ENCODE measurements around the gene TSEN34.

The TSEN34 gene
- 11.6 to 27.3 reads per million in 2 donors for total RNA-seq

DNA sequence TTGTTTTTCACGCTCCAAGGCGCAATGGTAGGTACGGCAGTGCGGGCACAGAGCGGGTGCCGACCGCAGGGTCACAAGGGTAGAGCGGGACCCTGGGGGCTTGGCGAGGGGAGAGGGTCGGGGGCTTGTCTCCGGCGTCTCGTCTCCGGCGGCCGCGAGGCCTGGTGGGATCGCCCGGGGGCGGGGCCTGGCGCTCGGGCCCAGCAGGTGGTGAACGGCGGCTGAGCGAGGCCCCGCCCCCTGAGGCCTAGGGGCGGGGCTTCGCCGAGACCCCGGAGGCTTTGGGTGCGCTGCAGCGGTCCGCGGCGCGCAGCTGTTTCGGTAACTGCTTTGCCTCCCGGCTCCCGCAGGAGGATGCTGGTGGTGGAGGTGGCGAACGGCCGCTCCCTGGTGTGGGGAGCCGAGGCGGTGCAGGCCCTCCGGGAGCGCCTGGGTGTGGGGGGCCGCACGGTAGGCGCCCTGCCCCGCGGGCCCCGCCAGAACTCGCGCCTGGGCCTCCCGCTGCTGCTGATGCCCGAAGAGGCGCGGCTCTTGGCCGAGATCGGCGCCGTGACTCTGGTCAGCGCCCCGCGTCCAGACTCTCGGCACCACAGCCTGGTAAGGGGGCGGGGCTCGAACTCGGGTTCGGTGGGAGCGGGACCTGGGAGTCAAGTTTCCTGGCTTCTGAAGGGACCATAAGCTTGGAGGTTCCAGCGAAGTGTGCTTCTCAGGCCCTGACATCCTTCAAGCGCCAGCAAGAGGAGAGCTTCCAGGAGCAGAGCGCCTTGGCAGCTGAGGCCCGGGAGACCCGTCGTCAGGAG is at the start of gene TSEN34:
TSS of gene TSEN34 (plus strand) at position 298 of the 800 bp plus-strand sequence. CDS start at position 355, 57 bp downstream.
- peak; percentile 82 for DNase-seq

DNA sequence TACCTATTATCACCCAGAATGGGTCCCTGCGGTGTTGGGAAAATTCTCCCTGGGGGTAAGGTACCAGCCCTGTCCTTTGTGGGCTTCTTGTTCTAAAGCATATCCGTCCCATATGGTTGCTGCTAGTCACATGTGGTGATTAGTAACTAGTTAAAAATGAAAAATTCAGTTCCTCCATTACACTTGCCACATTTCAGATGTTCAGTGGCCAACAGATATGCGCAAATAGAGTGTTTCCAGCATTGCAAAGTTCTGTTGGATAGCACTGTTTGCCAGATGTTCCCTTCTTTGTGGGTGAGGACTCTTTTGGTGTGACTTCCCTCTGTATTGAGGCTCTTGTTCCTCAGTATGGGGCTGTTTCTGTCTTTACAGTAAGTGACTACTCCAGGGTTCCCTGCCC is 49.8 kb upstream of the TSEN34 start:
- no peak for DNase-seq

DNA sequence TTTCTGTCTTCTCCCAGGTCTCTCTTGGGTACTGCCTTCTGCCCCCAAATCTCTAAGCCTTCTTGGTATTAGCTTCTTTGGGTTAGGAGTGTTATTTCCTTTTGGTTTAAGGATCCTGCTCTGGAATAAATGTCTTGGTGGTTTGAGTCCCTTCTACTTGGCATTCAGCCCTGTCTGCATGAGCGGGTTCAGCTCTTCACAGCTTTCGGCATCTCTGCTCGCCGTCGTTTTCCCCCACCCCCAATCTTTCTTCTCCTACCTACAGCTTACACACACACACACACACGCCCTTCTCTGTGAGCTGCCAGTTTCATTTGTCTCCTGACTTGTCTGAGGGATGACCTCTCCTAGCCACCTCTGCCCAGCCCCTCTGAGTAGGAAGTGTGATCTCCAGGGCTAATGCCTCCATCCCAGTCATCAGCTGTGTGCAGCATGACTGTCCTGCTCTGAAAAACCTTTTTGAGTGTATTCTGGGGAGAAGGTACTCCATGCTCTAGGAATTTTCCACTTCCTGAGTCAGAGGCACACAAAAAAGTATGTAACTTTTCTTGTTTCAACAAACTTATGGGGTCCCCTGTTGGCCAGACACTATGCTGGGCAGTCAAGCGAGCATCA is 48.8 kb upstream of the TSEN34 start:
- no peak for DNase-seq

DNA sequence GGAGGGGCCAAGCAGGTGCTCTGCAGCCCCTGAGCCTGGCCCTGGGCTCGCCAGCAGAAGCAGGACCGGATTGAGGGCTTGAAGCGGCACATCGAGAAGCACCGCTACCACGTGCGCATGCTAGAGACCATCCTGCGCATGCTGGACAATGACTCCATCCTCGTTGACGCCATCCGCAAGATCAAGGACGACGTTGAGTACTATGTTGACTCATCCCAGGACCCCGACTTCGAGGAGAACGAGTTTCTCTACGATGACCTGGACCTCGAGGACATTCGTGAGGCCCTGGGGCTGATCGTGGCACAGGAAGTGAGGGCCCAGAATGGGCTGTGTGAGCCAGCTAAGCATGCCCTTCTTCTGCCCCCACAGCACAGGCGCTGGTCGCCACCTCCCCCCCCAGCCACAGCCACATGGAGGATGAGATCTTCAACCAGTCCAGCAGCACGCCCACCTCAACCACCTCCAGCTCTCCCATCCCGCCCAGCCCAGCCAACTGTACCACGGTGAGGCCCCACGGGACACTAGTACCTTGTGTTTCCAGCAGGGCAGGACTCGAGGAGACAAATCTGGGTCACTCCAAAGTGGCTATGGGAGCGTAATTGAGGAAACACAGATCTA is 45.5 kb upstream of the TSEN34 start:
- no peak for DNase-seq

DNA sequence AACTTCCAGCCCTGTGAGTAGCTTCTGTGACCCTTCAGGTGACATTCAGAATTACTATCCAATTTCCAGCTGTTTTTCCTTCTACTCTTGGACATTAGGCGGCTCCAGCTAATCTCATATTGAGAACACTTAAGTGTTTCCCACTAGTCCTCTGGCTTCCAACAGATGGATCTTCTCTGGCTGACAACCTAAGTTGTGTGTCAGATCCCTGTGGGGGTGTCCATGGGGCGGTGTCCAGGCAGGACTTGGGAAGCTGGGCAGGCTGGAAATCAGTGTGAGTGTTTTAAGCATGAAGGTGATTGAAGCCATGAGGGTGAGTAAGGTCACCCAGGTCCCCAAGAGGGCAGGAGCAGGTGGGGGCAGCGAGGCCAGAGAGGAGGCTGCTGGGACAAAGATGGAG is 43.4 kb upstream of the TSEN34 start:
- DNase-seq = no peak

DNA sequence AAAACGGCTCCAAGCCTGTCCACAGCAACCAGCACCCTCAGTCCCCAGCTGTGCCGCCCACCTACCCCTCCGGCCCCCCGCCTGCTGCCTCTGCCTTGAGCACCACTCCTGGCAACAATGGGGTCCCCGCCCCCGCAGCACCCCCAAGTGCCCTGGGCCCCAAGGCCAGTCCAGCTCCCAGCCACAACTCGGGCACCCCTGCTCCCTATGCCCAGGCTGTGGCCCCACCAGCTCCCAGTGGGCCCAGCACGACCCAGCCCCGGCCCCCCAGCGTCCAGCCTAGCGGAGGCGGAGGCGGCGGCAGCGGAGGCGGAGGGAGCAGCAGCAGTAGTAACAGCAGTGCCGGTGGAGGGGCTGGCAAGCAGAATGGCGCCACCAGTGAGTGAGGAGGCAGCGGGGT is 43.0 kb upstream of the TSEN34 start:
- no peak for DNase-seq

DNA sequence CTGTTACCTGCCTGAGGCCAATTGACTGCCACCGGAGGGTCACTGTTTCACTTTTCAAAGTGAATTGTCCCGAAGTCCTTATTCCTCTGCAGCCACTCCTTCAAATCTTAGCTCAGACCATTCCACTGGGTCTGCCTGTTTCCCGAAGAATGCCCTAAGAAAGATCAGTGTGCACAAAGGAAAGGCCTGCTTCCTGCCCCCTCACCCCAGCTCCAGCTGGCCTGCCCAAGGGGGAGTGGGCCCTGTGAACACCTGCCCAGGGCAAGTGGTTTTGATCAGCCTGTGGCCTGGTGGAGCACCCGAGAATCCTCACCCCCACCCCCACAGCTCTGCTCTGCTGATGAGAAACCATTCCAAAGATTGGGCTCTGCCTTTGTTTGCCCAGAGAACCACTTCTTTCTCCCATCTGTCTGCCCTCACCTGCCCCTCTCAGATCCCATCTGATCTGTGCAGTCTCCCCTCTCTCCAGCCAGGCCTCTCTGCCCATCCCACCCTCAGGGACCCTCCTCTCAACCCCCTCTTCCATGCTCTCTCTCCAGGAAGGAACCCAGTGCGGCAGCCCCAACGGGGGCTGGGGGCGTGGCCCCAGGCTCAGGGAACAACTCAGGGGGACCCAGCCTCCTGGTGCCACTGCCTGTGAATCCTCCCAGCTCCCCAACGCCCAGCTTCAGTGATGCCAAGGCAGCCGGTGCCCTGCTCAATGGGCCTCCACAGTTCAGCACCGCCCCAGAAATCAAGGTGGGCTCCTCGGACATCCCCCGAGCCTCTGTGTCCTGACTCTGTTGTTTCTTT is 41.9 kb upstream of the TSEN34 start:
- DNase-seq = no peak

DNA sequence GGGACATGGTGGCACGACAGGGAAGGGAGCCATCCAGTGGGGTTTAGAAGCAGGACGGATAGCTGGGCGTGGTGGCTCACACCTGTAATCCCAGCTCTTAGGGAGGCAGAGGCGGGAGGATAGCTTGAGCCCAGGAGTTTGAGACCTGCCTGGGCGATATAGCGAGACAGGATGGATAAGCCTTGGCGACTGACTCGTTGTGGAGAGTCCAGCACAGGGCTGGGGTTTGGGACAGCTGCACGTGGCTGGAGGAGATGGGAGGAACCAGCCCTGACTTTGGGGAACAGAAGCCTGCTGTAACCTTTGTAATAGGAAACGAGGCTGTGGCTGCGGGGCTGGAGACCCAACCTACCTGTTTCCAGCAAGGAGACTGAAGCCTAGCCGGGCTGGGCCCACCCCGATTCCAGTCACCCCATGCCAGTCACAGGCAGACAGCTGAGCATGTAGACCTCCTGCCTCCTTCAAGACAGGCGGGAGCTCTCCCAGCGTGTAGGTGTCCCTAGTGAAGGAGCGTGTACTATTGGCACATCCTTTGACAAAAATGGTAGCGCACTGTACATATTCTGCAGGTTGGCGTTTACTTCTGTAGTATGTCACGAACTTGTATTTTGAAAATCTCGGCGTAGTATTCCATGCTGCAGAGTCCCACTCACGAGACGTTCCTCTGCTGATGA is 39.6 kb upstream of the TSEN34 start:
- no peak for DNase-seq

DNA sequence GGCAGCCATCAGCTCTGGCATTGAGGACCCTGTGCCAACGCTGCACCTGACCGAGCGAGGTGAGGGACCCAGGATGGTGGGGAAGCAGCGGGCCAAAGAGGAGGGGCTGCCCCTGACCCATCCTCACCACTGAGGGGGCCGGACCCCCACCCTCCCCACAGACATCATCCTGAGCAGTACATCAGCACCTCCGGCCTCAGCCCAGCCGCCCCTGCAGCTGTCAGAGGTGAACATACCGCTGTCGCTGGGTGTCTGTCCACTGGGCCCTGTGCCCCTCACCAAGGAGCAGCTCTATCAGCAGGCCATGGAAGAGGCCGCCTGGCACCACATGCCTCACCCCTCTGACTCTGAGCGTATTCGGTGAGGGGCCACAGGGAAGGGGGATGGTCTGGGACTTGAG is 38.8 kb upstream of the TSEN34 start:
- no peak for DNase-seq

DNA sequence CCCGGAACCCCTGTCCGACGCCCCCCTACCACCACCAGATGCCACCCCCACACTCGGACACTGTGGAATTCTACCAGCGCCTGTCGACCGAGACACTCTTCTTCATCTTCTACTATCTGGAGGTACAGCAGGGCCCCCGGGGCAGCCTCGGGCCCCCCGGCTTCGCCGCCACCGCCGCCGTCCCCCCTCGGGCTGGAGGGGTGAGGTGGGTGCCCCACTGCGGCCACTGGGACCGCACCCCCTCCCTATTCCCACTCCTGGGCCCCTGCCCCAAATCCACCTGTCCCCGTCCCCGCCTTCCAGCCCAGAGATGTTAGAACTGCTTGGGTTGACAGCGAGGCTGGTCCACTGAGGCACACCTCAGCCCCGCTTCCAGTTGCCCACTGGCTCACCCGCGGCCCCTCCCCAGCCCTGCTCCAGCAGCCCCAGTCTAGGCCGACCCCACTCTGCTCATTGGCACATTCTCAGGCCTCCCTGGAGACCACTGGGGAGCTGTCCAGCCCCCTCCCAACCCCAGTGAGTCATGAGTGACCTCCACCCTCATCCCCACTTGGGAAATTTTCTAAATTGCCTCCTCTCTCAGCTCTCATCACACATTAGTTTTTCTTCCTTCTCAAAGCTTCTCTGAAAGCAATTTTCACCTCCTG is 38.1 kb upstream of the TSEN34 start:
- DNase-seq = no peak

DNA sequence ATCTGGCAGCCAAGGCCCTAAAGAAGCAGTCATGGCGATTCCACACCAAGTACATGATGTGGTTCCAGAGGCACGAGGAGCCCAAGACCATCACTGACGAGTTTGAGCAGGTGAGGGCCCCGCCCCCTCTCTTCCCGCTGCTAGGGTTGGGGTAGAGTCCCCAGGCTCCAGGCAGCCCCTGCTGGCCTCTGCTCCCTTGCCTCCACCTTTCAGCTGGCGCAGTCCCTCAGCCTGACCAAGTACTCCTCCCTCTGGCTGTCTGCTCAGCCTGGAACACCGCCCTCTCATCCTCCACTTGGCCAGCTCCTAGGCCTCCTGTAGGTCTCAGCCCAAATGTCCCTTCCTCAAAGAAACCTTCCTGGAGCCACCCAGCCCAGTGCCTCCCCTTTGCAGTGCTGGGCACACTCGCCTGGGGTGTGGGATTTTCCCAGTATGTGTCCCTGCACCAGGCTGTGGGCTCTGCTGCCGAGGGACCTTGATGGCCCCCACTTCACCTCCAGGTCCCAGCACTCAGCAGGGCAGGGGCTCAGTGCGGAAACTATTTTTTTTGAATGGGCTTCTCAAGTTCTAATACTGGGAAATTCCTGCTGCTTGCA is 37.3 kb upstream of the TSEN34 start:
- DNase-seq = no peak

DNA sequence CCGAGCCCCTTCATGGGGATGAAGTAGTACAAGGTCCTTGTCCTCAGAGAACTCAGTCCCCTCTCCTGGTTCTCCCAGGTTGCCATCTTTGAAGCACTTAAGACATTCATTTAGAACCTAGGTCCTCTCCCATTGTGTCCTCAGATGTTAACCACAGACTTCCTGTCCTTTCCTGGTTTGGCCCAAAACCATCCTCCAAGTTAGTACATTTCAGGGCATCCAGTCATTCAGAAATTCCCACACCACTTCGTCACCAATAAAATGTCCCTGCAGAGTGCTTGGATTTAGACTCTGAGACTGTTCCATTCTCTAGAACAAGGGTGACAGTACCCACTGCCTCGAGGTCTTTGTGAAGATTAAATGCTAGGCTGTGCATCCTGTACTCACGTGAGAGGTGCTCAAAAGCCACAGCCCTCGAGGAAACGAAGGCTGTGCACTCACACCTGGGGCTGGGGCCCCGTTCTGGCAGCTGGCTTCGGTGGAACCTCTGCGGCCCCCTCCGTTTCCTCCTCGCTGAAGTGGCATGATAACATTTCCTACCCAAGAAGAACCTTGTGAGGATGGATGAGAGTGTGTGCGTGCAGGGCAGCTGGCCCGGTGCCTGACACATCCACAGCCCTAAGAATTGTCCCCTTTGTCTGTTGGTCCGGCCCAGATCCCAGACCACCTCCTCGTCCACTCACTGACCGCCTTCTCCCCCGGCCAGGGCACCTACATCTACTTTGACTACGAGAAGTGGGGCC is 36.3 kb upstream of the TSEN34 start:
- DNase-seq = no peak

DNA sequence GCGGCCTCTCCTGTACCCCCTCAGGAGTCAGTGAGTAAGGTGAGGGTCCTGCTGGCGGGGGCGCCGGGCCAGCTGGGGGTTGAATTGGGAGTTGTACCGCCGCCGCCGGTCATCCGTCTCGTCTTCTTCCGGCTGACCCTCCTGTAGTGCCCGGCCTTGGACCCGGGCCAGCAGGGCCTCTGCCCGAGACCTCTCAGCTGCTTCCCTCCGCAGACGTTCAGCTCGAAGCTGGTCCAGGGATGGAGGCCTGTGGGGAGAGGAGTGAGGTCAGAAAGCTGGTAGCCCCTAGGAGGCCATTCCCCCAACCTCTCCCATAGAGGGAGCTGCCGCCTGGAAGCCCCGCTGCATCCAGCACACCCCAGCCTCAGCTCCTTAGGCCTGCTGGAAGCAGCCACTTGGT is 35.4 kb upstream of the TSEN34 start:
- DNase-seq = no peak

DNA sequence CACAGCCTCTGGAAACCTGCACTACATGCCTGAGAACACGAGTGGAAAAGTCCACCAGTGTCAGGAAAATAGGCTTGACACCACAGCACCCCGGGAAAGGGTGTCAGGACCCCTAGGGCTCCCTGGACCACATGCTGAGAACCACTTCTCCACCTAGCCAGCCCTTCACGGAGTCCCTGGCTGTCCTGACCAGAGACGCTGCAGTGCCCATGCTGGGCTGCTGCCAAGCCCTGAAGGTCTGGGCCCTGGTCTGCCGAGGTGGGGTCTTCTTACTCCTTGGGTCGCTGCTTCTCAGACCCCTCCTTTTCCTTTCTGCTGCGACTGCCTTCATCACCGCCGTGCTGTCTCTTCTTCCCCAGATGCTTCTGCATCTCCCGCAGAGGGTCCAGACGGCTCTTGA is 34.6 kb upstream of the TSEN34 start:
- no peak for DNase-seq

DNA sequence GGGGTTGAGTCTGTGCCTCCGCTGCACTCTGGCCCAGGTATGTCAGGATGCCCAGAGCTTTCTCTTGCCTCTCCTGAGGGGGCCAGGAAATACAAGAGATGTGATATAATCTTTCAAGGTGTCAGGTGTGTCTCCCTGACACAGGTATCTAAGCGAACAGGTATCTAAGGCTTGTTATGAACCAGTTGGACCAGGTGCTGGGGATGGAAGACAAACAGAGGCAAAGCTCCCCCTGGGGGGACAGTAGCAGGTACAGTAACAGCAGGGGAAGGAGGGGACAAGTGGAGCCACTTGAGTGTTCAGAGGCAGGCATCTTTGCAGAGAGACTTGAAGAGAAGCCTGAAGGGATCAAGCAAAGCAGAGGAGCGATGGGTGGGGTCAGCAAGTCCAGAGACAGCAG is 34.2 kb upstream of the TSEN34 start:
- DNase-seq = no peak

DNA sequence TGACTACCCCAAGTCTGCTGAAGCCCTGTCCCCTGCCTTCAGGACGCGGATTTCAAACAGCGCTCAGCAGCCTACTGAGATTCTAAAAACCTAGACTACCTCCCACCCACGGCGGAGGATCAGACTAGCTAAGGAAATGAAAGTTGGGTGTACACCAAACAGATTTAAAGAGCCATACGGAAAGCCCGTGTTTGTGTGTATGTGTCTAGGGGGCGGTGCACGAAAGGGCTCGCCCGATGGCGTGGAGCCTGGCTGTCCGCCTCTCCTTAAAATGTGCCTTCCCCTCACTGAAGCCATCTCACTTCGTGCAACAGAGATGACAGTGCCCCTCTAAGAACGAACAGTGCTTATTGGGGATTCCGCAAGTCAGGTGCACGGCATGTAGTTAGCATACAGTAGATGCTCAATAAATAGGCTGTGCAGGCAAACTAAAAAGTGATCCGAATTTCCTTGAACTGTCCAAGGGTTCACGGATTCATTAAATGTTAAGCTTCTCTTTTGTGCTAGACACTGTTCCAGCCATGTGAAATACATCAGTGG is 32.2 kb upstream of the TSEN34 start:
- no peak for DNase-seq

DNA sequence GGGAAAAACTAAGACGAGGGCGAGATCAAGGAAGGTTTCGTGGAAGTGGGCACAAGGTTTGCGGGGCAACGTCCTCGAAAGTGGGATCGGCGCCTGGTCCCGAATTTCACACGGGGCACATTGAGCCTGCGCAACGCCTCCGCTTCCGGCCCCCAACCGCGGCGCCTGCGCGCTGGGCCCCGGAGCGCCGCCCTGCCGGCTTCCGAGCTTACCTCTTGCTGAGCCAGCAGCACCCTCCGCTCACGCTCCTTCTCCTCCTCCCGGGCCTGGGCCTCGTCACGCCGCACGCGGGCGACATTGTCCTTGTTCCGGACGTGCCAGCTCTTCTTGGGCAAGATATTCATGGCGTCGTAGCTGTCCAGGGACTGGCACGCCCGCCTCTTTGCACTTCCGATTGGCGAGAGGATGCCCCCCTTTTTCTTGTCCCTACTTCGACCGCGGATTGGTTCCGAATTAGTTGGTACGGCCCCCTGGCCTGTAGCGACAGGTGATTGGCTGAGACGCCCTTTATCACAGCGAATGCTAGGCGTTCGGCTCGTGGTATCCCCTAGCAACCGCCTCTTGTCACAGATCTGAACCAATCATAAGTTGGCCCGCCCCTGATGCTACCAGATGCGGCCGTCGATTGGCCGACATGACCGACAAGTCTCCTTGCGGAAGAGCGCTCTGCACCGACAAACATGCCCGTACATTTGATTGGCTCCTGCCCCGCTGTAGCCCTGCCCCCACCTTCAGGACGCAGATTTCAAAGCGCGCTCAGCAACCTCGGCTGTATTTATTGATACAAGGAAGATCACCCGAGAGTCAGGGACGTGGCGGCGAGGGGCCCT is 31.5 kb upstream of the TSEN34 start, which contains the start of gene LENG1:
TSS of gene LENG1 (minus strand) at position 370 of the 830 bp plus-strand sequence. CDS start at position 344, 26 bp downstream.
- peak; percentile 94 for DNase-seq

DNA sequence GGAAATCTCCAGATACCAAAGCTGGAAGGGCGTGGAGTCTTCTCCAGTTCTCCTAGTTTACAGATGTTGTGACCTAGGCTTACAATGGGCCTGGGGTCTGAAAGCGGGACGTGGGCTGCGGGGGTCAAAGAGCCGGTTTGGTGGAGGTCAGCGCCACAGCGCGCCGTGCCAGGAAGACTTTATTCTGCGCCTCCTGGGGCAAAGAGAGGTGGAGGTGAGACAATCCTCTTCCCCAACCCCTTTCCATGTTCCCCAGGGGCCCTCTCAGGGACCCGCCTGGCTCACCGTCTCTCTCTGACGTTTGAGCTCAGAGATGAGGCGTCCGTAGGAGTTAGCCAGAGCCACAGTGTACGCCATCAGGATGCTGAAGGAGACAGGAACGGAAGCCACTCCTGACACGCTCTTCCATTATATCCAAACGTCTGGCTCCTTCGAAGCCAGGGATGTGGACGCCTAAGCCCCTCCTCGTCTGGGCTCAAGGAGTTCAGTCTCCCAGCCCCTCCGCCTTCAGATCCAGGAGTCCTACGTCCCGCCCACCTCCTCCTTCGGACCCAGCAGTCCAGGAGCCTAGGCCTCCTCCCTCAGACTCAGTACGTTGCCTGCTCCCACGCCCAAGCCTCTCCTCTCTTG is 30.8 kb upstream of the TSEN34 start:
- DNase-seq = no peak

DNA sequence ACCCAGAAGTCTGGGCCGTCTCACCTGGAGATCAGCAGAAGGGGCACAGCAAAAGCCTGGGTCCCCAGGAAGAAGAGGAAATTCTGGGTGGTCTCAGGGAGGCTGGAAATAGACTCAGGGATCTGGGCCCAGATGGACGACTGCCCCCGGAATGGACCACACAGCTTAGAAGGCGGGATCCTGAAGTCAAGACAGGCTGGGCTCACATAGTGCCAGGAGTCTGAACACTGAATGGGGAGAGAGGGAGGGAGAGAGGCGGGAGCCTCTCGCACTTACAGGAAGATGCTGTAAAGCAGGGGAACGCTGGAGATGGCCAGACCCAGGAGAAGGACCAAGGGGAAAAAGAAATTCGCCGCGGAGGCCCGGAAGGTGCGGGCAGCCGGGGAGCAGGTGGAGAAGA is 30.3 kb upstream of the TSEN34 start:
- DNase-seq = no peak
